ENCODE results near the gene SLC25A21.

Gene SLC25A21

DNA sequence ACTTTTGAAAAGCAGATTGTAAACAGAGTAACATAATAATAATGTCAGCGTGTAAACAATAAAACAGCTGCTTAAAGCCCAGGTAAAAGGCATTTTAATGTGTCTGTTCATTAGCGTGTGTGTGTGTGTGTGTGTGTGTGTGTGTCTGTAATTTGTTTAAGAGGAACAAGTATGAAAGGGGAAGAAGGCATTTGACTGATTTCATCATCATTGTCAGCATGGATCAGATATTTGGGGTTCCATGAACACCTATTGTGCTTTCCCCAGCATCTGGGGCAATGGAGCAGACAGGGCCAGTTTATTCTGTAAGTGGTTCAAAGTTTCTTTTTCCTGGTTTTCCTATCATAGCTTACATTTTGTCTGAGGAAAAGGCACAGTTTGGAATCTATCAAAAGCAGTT lies 28.9 kb downstream of the SLC25A21 start:
- no peak for DNase-seq (ENCODE audit: low spot score)
- no peak for TF ChIP-seq CTCF (IDR thresholded peaks at IDR 0.05; ENCODE audit: extremely low read depth, insufficient read depth, missing control alignments)
- in situ Hi-C loops (cut with MboI; ENCODE audit: low pct_unique_long_range_greater_than_20kb, low sequenced_read_pairs, unreplicated experiment): no loop called here

DNA sequence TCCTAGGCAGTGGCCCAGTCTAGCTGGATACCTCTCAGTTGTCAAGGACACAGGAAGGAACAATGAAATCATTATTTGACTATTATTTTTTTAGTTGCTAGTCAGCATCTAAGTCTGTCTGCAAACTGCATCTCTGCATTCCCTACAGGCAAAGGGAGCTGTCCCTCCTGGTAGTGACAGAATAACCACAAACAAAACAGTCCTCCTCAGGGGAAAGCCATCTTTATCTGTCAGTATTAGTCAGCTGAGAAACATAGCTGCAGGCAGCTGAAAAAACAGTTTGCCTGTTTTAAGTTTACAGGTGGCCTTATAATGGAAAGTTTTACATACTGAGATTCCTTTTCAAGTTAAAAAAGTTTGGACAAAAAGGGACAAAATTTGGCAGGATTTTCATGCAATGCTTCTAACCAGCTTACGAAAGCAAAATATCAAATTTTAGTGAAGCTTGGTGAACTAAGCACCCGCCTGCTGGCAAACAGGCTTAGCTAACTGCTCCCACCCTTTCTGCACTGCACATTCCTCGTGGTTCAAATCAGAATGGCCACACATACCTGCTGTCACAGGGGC lies 29.5 kb downstream of the SLC25A21 start:
- DNase-seq (ENCODE audit: low spot score): no peak
- TF ChIP-seq CTCF (IDR thresholded peaks at IDR 0.05; ENCODE audit: extremely low read depth, insufficient read depth, missing control alignments): no peak
- in situ Hi-C loops (cut with MboI; ENCODE audit: low pct_unique_long_range_greater_than_20kb, low sequenced_read_pairs, unreplicated experiment): no loop called here

GRCh38 chr14:37140176-37140575 lies 32.2 kb downstream of the SLC25A21 start:
- no peak for DNase-seq (ENCODE audit: low spot score)
- in situ Hi-C loops (cut with MboI; ENCODE audit: low pct_unique_long_range_greater_than_20kb, low sequenced_read_pairs, unreplicated experiment): no loop called here
- no peak for TF ChIP-seq CTCF (IDR thresholded peaks at IDR 0.05; ENCODE audit: extremely low read depth, insufficient read depth, missing control alignments)

DNA sequence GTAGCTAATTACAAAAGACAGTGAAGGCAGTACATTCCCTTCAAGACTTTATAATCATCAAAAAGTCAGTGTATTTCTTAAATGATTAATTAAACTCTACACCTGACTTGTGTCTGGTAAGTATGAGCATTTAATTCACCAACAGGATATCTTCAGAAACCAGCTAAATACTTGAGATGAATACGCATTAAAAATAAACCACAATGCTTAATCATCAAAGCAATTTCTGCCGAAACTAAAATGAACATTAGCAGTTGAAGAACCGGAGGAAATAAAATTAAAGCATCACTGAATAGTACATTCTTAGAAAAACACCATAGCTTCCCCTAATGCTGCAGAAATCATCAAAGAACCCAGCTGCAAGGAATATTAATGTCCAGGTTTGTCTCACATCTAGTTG lies 32.7 kb downstream of the SLC25A21 start:
- TF ChIP-seq CTCF (IDR thresholded peaks at IDR 0.05; ENCODE audit: extremely low read depth, insufficient read depth, missing control alignments): no peak
- no peak for DNase-seq (ENCODE audit: low spot score)
- in situ Hi-C loops (cut with MboI; ENCODE audit: low pct_unique_long_range_greater_than_20kb, low sequenced_read_pairs, unreplicated experiment): no loop called here

DNA sequence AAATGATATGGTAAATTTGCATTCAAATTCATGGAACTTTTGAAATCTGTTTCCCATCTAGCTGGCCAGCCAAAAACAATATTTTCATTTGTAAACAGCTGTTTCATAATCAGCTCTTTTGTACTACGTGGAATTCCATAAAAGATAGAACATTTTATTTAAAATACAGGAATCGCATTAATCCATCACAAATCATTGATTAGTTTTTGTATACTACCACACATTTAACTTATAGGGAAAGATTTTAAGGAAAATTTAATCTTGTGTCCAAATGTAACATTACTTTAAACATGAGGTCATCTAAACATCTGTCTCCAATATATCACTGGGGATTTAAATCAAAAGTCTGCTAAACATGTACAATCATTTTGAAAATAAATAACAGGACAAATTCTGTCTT lies 33.5 kb downstream of the SLC25A21 start:
- DNase-seq (ENCODE audit: low spot score): no peak
- in situ Hi-C loops (cut with MboI; ENCODE audit: low pct_unique_long_range_greater_than_20kb, low sequenced_read_pairs, unreplicated experiment): no loop called here
- TF ChIP-seq CTCF (IDR thresholded peaks at IDR 0.05; ENCODE audit: extremely low read depth, insufficient read depth, missing control alignments): no peak

DNA sequence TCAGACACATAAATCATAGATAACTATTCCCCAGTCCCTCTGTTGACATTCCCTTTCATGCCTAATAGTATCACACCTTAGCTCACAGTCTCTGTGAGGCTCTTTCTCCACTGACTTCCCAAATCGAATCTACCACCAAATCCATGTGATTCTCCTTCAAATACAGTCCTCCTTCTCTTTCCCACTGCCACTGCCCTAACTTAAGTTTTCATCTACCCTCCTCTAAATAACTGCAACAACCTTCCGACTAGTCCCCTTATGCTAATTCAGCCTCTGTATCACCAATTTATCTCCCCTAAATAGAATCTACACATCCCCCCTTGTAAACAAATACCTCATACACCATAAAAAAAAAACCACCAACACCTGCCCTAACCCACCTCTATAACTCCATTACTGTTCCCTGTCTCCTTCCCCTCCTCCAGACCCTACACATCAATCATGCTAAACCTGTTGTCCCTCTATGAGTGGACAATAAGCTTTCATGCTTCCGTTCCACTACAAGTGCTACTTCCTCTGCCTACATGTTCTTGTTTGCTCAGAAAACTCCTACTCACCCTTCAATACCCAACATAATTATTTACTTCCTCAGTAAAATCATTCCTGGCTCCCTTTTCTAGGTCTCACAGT lies 39.0 kb downstream of the SLC25A21 start:
- no peak for TF ChIP-seq CTCF (IDR thresholded peaks at IDR 0.05; ENCODE audit: extremely low read depth, insufficient read depth, missing control alignments)
- in situ Hi-C loops (cut with MboI; ENCODE audit: low pct_unique_long_range_greater_than_20kb, low sequenced_read_pairs, unreplicated experiment): no loop called here
- no peak for DNase-seq (ENCODE audit: low spot score)
